H1 (cell line): ENCODE results near the gene TAAR1. TPM values are rescaled to one million over a fixed set of nuclear protein-coding genes. Genes with fewer than 3 reads are reported as not detected.

Source experiments
- CTCF ChIA-PET: fragments of 300-600 bp; sonication (Branson Sonifier 250); formaldehyde crosslinking; loops from one replicate; lab custom pipeline; 2021; ENCODE audit not compliant: partially characterized antibody; lab: Charles Lee
- POLR2A ChIA-PET: fragments of 300-600 bp; sonication (Branson Sonifier 250); formaldehyde crosslinking; loops from one replicate; lab custom pipeline; 2021; ENCODE audit warnings: inconsistent platforms; ENCODE audit not compliant: partially characterized antibody; lab: Charles Lee
- DNase-seq, 2 experiments: peaks; one replicate each; pipeline versions ENCODE4 v3.0.0 to v3.0.0-alpha.2; 2010 to 2022; ENCODE audit warnings: low spot score in 2 of 2, low read depth in 1 of 2, mixed read lengths in 1 of 2
- FAIRE-seq: peaks from 2 replicates; lab custom pipeline; 2011; peaks lifted over from hg19 to GRCh38; lab: Jason Lieb, UNC
- H2AFZ ChIP-seq: 2 replicates; pipeline ENCODE4 v1.8.1; 2012; ENCODE audit warnings: low read length, inconsistent platforms
- H2AK5ac ChIP-seq: 2 replicates; pipeline ENCODE4 v1.6.1; 2013; ENCODE audit warnings: low read depth, low read length
- H2BK120ac ChIP-seq: replicated peaks from 2 replicates; pipeline ENCODE3; 2013; ENCODE audit warnings: low read depth, low read length, inconsistent platforms
- H2BK12ac ChIP-seq: 2 replicates; pipeline ENCODE4 v1.6.1; 2013; ENCODE audit warnings: low read depth, low read length
- H2BK15ac ChIP-seq: 2 replicates; pipeline ENCODE4 v1.6.1; 2013; ENCODE audit warnings: low read length
- H2BK20ac ChIP-seq: 2 replicates; pipeline ENCODE4 v1.6.1; 2013; ENCODE audit warnings: low read length
- H2BK5ac ChIP-seq: 2 replicates; pipeline ENCODE4 v1.6.1; 2013; ENCODE audit warnings: low read depth, low read length
- H3K14ac ChIP-seq: 2 replicates; pipeline ENCODE4 v1.6.1; 2013; ENCODE audit warnings: inconsistent platforms; ENCODE audit not compliant: insufficient read length
- H3K18ac ChIP-seq: 2 replicates; pipeline ENCODE4 v1.6.1; 2013; ENCODE audit warnings: low read length; ENCODE audit errors: extremely low read depth
- H3K23ac ChIP-seq: 2 replicates; pipeline ENCODE4 v1.6.1; 2013; ENCODE audit warnings: inconsistent platforms; ENCODE audit not compliant: insufficient read length
- H3K23me2 ChIP-seq: 2 replicates; pipeline ENCODE4 v1.6.1; 2013; ENCODE audit warnings: low read depth, low read length
- H3K27ac ChIP-seq: 2 replicates; pipeline ENCODE4 v1.6.1; 2011; ENCODE audit warnings: low read depth, low read length, inconsistent platforms
- H3K27me3 ChIP-seq, 4 experiments: replicated peaks in 1 of 4; 1 replicate in 1 of 4; 2 replicates in 3 of 4; pipeline versions ENCODE4 v1.6.1 to v1.8.1; 2011 to 2013; ENCODE audit warnings: low read length in 3 of 4, mild to moderate bottlenecking in 3 of 4, inconsistent platforms in 2 of 4, mixed read lengths in 2 of 4, moderate library complexity in 1 of 4; ENCODE audit not compliant: control insufficient read depth in 3 of 4, insufficient read depth in 3 of 4; ENCODE audit errors: extremely low read depth in 1 of 4
- H3K36me3 ChIP-seq, 4 experiments: 2 replicates each; pipeline versions ENCODE4 v1.6.1 to v1.8.1; 2011 to 2013; ENCODE audit warnings: mild to moderate bottlenecking in 4 of 4, low read length in 3 of 4, moderate library complexity in 2 of 4, control low read depth in 1 of 4, inconsistent platforms in 1 of 4; ENCODE audit not compliant: insufficient read depth in 4 of 4, control insufficient read depth in 2 of 4
- H3K4ac ChIP-seq: replicated peaks from 2 replicates; pipeline ENCODE3; 2013; ENCODE audit warnings: low read length, low read depth, mixed read lengths, inconsistent platforms; ENCODE audit not compliant: insufficient read length
- H3K4me1 ChIP-seq, 4 experiments: replicated peaks in 1 of 4; 1 replicate in 1 of 4; 2 replicates in 3 of 4; pipeline versions ENCODE4 v1.6.1 to v1.8.1; 2011 to 2013; ENCODE audit warnings: low read length in 3 of 4, inconsistent platforms in 2 of 4, mixed read lengths in 1 of 4; ENCODE audit not compliant: insufficient read depth in 4 of 4, control insufficient read depth in 3 of 4
- H3K4me2 ChIP-seq, 2 experiments: 2 replicates each; pipeline versions ENCODE4 v1.6.1 to v1.8.1; 2011 to 2013; ENCODE audit warnings: low read depth in 2 of 2, low read length in 2 of 2, control low read depth in 1 of 2, inconsistent platforms in 1 of 2, mild to moderate bottlenecking in 1 of 2; ENCODE audit not compliant: insufficient read depth in 1 of 2
- H3K4me3 ChIP-seq, 4 experiments: fragments of 200-600, 300-600 bp in 1 of 4; sonication (generic), shearing (Covaris generic), sonication (Bioruptor Twin) in 1 of 4; 2 replicates each; pipeline versions ENCODE4 v1.5.1 to v1.8.1; 2011 to 2016; ENCODE audit warnings: low read length in 4 of 4, low read depth in 3 of 4, control low read depth in 2 of 4, inconsistent platforms in 2 of 4, mild to moderate bottlenecking in 2 of 4, mixed read lengths in 1 of 4, moderate library complexity in 1 of 4; ENCODE audit not compliant: insufficient read depth in 2 of 4; ENCODE audit errors: extremely low read depth in 1 of 4
- H3K56ac ChIP-seq: replicated peaks from 2 replicates; pipeline ENCODE3; 2013; ENCODE audit warnings: low read depth, mild to moderate bottlenecking, mixed read lengths, low read length, inconsistent platforms; ENCODE audit not compliant: insufficient read length
- H3K79me1 ChIP-seq: 2 replicates; pipeline ENCODE4 v1.6.1; 2013; ENCODE audit warnings: low read depth, low read length, control low read depth
- H3K79me2 ChIP-seq, 2 experiments: 2 replicates each; pipeline versions ENCODE4 v1.6.1 to v1.8.1; 2012 to 2013; ENCODE audit warnings: low read length in 2 of 2, mild to moderate bottlenecking in 2 of 2, inconsistent platforms in 1 of 2; ENCODE audit not compliant: insufficient read depth in 2 of 2, control insufficient read depth in 1 of 2
- H3K9ac ChIP-seq, 4 experiments: replicated peaks in 1 of 4; 1 replicate in 1 of 4; 2 replicates in 3 of 4; pipeline versions ENCODE4 v1.6.1 to v1.8.1; 2011 to 2013; ENCODE audit warnings: low read depth in 3 of 4, low read length in 3 of 4, control low read depth in 2 of 4, mild to moderate bottlenecking in 2 of 4, moderate library complexity in 2 of 4, inconsistent platforms in 1 of 4; ENCODE audit errors: extremely low read depth in 1 of 4
- H3K9me3 ChIP-seq, 2 experiments: 2 replicates each; pipeline versions ENCODE4 v1.6.1 to v1.8.1; 2012 to 2013; ENCODE audit warnings: mild to moderate bottlenecking in 2 of 2, moderate library complexity in 2 of 2, control low read depth in 1 of 2, inconsistent platforms in 1 of 2, low read depth in 1 of 2, low read length in 1 of 2, mixed read lengths in 1 of 2; ENCODE audit not compliant: insufficient read depth in 2 of 2
- H4K20me1 ChIP-seq, 2 experiments: replicated peaks in 1 of 2; 2 replicates each; pipeline versions ENCODE3 to v1.8.1; 2011 to 2013; ENCODE audit warnings: inconsistent platforms in 2 of 2, low read length in 2 of 2, mild to moderate bottlenecking in 1 of 2; ENCODE audit not compliant: insufficient read depth in 2 of 2, control insufficient read depth in 1 of 2
- H4K5ac ChIP-seq: 2 replicates; pipeline ENCODE4 v1.6.1; 2013; ENCODE audit warnings: low read length, low read depth, mixed read lengths, inconsistent platforms; ENCODE audit not compliant: insufficient read length
- H4K8ac ChIP-seq: 2 replicates; pipeline ENCODE4 v1.8.0; 2013; ENCODE audit warnings: mild to moderate bottlenecking, moderate library complexity, low read length, inconsistent platforms; ENCODE audit not compliant: insufficient read depth; ENCODE audit errors: extremely low read depth
- H4K91ac ChIP-seq: replicated peaks from 2 replicates; pipeline ENCODE3; 2013; ENCODE audit warnings: low read length, mixed read lengths, inconsistent platforms; ENCODE audit not compliant: insufficient read length
- ASH2L ChIP-seq: fragments of 200-600, 300-600 bp; sonication (generic); IDR thresholded peaks from one replicate; pipeline ENCODE4 v1.7.1; 2017; ENCODE audit warnings: low read length
- BCL11A ChIP-seq, 2 experiments: IDR thresholded peaks; one replicate each; pipeline ENCODE4 v1.6.1; 2011; ENCODE audit warnings: low read depth in 2 of 2, low read length in 2 of 2, mild to moderate bottlenecking in 2 of 2
- BRCA1 ChIP-seq: IDR thresholded peaks from 2 replicates; pipeline ENCODE4 v1.6.1; 2012; ENCODE audit warnings: low read depth, low read length, improper control_type of control experiment
- GABPA ChIP-seq: IDR thresholded peaks from 2 replicates; pipeline ENCODE4 v1.6.1; 2011; ENCODE audit warnings: mild to moderate bottlenecking, low read length, moderate library complexity, borderline replicate concordance; ENCODE audit not compliant: insufficient read depth
- NANOG ChIP-seq: IDR thresholded peaks from 2 replicates; pipeline ENCODE4 v1.6.1; 2011; ENCODE audit warnings: low read length, low read depth, mild to moderate bottlenecking, inconsistent platforms; ENCODE audit not compliant: insufficient read depth, poor library complexity, severe bottlenecking
- SP4 ChIP-seq: IDR thresholded peaks from 2 replicates; pipeline ENCODE4 v1.6.1; 2012; ENCODE audit warnings: low read length, inconsistent platforms
- WGBS, 2 experiments: shearing (Covaris generic) in 1 of 2; methylation state at CpG; one replicate each; pipeline versions ENCODE4 v1.1.6 to v1.1.7; 2013 to 2015; ENCODE audit warnings: low lambda C conversion rate in 2 of 2, mixed read lengths in 2 of 2, inconsistent platforms in 1 of 2, low coverage in 1 of 2, missing lambda C conversion rate in 1 of 2; ENCODE audit not compliant: insufficient replicate concordance in 2 of 2, insufficient coverage in 1 of 2, insufficient read length in 1 of 2; ENCODE audit errors: extremely low coverage in 1 of 2, missing lambda C conversion rate in 1 of 2; 5-methylcytosine and 5-hydroxymethylcytosine counted together
- polyA plus RNA-seq, 7 experiments: library from polyadenylated mRNA; depleted of rRNA in 3 of 7; stranded (reverse) in 5 of 7; unstranded in 2 of 7; fragments of >200 nt in 5 of 7; fragments of 200-250 nt in 2 of 7; gene quantifications; 1 replicate in 5 of 7; 2 replicates in 1 of 7; 4 replicates in 1 of 7; pipeline versions ENCODE4 v1.2.1 to v1.2.3, GENCODE V29; 2011 to 2013; ENCODE audit warnings: missing spikeins in 2 of 7, mixed read lengths in 2 of 7
- total RNA-seq: library from RNA; stranded (reverse); fragmentation: NEBNext Ultra II Directional; extraction: Animal tissue kit (Norgen Biotek cat#: 25700); gene quantifications from 2 replicates; pipeline ENCODE4 v1.2.1, GENCODE V29; 2021

Gene TAAR1
- total and polyA plus RNA-seq, 2 of the 8 experiments (the other 6 are each of a cell fraction or from before 2014, with no cell fraction given) = not detected

DNA sequence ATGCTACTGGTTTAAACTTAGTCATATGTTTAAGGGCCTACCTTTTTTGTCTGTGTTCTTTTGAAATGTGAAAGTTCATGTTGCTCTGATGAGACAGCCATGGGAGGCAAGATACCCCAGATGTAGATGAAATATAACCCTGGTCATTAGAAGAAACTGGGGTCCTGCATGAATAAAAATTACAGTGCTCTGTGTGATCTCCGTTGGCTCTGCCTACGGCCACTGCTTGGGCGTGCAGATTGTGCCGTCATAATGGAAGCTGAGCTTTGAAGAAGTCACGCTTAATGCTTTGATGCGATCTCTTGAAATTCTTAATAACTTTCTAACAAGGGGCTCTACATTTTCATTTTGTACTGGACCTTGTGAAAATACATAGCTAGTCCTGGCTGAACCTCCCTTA lies 34.8 kb downstream of the TAAR1 start, which contains the start of gene TAAR2:
Gene TAAR2, minus strand, starts transcription at position 101 of the 400 bp plus-strand sequence. Its CDS starts 0 bp downstream, at position 101.
- Histone ChIP-seq H3K27me3 (no peaks in the 10 kb centered on the region), H4K20me1 (no peaks in the 10 kb centered on the region), H4K8ac (no peak within 1 kb of the TSS), H3K79me2 (no peaks in the 10 kb centered on the region), H3K23ac (no peak within 1 kb of the TSS), H2BK5ac (no peak within 1 kb of the TSS), H3K79me1 (no peaks in the 10 kb centered on the region), H3K4ac (no peak within 1 kb of the TSS), H2BK12ac (no peak within 1 kb of the TSS), H2AK5ac (no peak within 1 kb of the TSS), H2BK15ac (no peak within 1 kb of the TSS), H2BK20ac (no peak within 1 kb of the TSS), H3K4me1 (no peaks in the 10 kb centered on the region), H3K9ac (no peak within 1 kb of the TSS), H3K56ac (no peak within 1 kb of the TSS), H3K4me2 (no peak within 1 kb of the TSS), H3K36me3 (no peaks in the 10 kb centered on the region), H4K91ac (no peak within 1 kb of the TSS), H3K23me2 (no peaks in the 10 kb centered on the region), H3K18ac (no peak within 1 kb of the TSS), H2BK120ac (no peak within 1 kb of the TSS), H2AFZ (peak within 1 kb of the TSS; percentile 10; the same call in 1 of the 2 replicates), H3K4me3 (no peak within 1 kb of the TSS), H3K9me3 (no peaks in the 10 kb centered on the region), H4K5ac (no peak within 1 kb of the TSS), H3K27ac (no peak within 1 kb of the TSS), H3K14ac (no peak within 1 kb of the TSS)
- POLR2A ChIA-PET = no interaction called here
- FAIRE-seq (no peak), DNase-seq (no peak)
- CTCF ChIA-PET = interaction anchor here (1.6 kb wide), 1 partner anchor 25 kb away, joined by 4 read pairs; no protein-coding TSS in a partner anchor
- TF ChIP-seq ASH2L (no peak), NANOG (no peak), BRCA1 (no peak), GABPA (no peak), BCL11A (IDR thresholded peaks at IDR 0.05; ENCODE audit: low read depth in 2 of 2, low read length in 2 of 2) (no peak), SP4 (no peak)
- WGBS, 2 experiments = 93% methylated on average over 6 of the region's 6 CpGs; no CpG with 5 or more reads in 1 of the 2 experiments
